ENCODE results near the gene STK24.
A peak's percentile ranks its signal among the peaks of the same experiment; 100 is the strongest.

DNA sequence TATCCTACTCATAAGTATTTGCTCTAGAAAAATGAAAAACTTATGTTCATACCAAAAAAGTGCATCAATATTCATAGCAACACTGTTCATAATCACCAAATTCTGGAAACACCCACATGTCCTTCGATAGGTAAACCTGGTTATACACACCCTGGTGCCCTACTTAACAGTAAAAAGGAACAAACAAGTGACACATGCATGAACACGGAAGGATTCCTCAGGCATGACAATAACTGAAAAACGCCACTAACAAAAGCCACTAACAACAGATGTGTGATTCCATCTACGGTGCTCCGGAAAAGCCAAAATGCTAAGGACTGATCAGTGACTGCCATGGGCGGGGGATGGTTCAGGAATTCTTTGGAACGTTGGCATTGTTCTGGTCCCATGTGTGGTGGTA, 65.5 kb downstream of the STK24 start:
- TF ChIP-seq, protein P1, sequence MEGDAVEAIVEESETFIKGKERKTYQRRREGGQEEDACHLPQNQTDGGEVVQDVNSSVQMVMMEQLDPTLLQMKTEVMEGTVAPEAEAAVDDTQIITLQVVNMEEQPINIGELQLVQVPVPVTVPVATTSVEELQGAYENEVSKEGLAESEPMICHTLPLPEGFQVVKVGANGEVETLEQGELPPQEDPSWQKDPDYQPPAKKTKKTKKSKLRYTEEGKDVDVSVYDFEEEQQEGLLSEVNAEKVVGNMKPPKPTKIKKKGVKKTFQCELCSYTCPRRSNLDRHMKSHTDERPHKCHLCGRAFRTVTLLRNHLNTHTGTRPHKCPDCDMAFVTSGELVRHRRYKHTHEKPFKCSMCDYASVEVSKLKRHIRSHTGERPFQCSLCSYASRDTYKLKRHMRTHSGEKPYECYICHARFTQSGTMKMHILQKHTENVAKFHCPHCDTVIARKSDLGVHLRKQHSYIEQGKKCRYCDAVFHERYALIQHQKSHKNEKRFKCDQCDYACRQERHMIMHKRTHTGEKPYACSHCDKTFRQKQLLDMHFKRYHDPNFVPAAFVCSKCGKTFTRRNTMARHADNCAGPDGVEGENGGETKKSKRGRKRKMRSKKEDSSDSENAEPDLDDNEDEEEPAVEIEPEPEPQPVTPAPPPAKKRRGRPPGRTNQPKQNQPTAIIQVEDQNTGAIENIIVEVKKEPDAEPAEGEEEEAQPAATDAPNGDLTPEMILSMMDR (IDR thresholded peaks at IDR 0.05 in 2 of 3, conservative IDR thresholded peaks at IDR 0.05 in 1 of 3; ENCODE audit: control insufficient read depth in 2 of 3, extremely low read depth in 1 of 3, insufficient read depth in 1 of 3, low read depth in 3 of 3, low read length in 3 of 3): no peak
- no peak for TF ChIP-seq MTA2 (IDR thresholded peaks at IDR 0.05; ENCODE audit: low read depth)
- peak; percentile 29; the same call in 1 of the 2 replicates for TF ChIP-seq POLR2AphosphoS5 (IDR thresholded peaks at IDR 0.05; ENCODE audit: low read length)
- TF ChIP-seq SREBF2 (IDR thresholded peaks at IDR 0.05; ENCODE audit: low read length): no peak
- TF ChIP-seq POLR2A (IDR thresholded peaks at IDR 0.05; ENCODE audit: low read depth, low read length): no peak
- TF ChIP-seq NFXL1 (IDR thresholded peaks at IDR 0.05; ENCODE audit: borderline replicate concordance): no peak
- TF ChIP-seq, protein P2, sequence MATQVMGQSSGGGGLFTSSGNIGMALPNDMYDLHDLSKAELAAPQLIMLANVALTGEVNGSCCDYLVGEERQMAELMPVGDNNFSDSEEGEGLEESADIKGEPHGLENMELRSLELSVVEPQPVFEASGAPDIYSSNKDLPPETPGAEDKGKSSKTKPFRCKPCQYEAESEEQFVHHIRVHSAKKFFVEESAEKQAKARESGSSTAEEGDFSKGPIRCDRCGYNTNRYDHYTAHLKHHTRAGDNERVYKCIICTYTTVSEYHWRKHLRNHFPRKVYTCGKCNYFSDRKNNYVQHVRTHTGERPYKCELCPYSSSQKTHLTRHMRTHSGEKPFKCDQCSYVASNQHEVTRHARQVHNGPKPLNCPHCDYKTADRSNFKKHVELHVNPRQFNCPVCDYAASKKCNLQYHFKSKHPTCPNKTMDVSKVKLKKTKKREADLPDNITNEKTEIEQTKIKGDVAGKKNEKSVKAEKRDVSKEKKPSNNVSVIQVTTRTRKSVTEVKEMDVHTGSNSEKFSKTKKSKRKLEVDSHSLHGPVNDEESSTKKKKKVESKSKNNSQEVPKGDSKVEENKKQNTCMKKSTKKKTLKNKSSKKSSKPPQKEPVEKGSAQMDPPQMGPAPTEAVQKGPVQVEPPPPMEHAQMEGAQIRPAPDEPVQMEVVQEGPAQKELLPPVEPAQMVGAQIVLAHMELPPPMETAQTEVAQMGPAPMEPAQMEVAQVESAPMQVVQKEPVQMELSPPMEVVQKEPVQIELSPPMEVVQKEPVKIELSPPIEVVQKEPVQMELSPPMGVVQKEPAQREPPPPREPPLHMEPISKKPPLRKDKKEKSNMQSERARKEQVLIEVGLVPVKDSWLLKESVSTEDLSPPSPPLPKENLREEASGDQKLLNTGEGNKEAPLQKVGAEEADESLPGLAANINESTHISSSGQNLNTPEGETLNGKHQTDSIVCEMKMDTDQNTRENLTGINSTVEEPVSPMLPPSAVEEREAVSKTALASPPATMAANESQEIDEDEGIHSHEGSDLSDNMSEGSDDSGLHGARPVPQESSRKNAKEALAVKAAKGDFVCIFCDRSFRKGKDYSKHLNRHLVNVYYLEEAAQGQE (IDR thresholded peaks at IDR 0.05; ENCODE audit: low read depth, low read length): no peak
- TF ChIP-seq SUZ12 (IDR thresholded peaks at IDR 0.05; ENCODE audit: unreplicated experiment): no peak
- TF ChIP-seq, protein P3, sequence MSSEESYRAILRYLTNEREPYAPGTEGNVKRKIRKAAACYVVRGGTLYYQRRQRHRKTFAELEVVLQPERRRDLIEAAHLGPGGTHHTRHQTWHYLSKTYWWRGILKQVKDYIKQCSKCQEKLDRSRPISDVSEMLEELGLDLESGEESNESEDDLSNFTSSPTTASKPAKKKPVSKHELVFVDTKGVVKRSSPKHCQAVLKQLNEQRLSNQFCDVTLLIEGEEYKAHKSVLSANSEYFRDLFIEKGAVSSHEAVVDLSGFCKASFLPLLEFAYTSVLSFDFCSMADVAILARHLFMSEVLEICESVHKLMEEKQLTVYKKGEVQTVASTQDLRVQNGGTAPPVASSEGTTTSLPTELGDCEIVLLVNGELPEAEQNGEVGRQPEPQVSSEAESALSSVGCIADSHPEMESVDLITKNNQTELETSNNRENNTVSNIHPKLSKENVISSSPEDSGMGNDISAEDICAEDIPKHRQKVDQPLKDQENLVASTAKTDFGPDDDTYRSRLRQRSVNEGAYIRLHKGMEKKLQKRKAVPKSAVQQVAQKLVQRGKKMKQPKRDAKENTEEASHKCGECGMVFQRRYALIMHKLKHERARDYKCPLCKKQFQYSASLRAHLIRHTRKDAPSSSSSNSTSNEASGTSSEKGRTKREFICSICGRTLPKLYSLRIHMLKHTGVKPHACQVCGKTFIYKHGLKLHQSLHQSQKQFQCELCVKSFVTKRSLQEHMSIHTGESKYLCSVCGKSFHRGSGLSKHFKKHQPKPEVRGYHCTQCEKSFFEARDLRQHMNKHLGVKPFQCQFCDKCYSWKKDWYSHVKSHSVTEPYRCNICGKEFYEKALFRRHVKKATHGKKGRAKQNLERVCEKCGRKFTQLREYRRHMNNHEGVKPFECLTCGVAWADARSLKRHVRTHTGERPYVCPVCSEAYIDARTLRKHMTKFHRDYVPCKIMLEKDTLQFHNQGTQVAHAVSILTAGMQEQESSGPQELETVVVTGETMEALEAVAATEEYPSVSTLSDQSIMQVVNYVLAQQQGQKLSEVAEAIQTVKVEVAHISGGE (CRISPR knock-in tag; IDR thresholded peaks at IDR 0.05): no peak
